Prostate gland (tissue), 2 donors: ENCODE results near the gene BICC1.
"Not testable (repeated sequence)": the region's sequence is repeated elsewhere in the genome, so short reads cannot be mapped to it uniquely, and the experiment has no call there.

Experiments
- CTCF ChIP-seq, 4 experiments: fragments of 200-600 bp in 2 of 4; fragments of 450-650 bp in 2 of 4; sonication (generic) in 2 of 4; IDR thresholded peaks; 1 replicate in 3 of 4; 2 replicates in 1 of 4; pipeline ENCODE4 v1.5.1; 2016 to 2019; ENCODE audit warnings: antibody characterized with exemption in 4 of 4, mild to moderate bottlenecking in 2 of 4, moderate library complexity in 2 of 4
- POLR2A ChIP-seq: fragments of 450-650 bp; IDR thresholded peaks from one replicate; pipeline ENCODE4 v1.6.1; 2016; ENCODE audit warnings: antibody characterized with exemption, mild to moderate bottlenecking
- POLR2AphosphoS5 ChIP-seq: sonication (generic); formaldehyde crosslinking; IDR thresholded peaks from one replicate; pipeline ENCODE4 v1.6.1; 2017; ENCODE audit warnings: antibody characterized with exemption

- TF ChIP-seq CTCF (IDR thresholded peaks at IDR 0.05); POLR2AphosphoS5; POLR2A: not testable (repeated sequence)
Measured at GRCh38 chr10:58858123-58858522, 345.5 kb downstream of the BICC1 start.
